SK-N-SH treated with all-trans-retinoic acid at 6 μM for 48 hours (cell line): ENCODE measurements around the gene SLITRK1.

Source experiments
- ISL1 ChIP-seq: fragments of 250-450 bp; sonication (Bioruptor Pico); IDR thresholded peaks from 2 replicates; pipeline ENCODE4 v2.1.2; 2022; ENCODE audit warnings: mild to moderate bottlenecking, moderate library complexity
- PATZ1 ChIP-seq: fragments of 250-450 bp; sonication (Bioruptor Pico); IDR thresholded peaks from 2 replicates; pipeline ENCODE4 v1.8.0; 2020; ENCODE audit warnings: mild to moderate bottlenecking, moderate library complexity, borderline replicate concordance
- POU6F1 ChIP-seq: fragments of 250-450 bp; sonication (Bioruptor Pico); IDR thresholded peaks from 2 replicates; pipeline ENCODE4 v1.8.0; 2021; ENCODE audit warnings: low read depth, mild to moderate bottlenecking, moderate library complexity, borderline replicate concordance
- ZFP30 ChIP-seq: fragments of 450-650 bp; formaldehyde crosslinking; IDR thresholded peaks from 2 replicates; pipeline ENCODE4 v1.5.0; 2022; ENCODE audit warnings: mild to moderate bottlenecking, moderate library complexity
- ZNF565 ChIP-seq: fragments of 450-650 bp; formaldehyde crosslinking; conservative IDR thresholded peaks from 2 replicates; pipeline ENCODE4 v1.5.0; 2020; ENCODE audit warnings: low read depth, mild to moderate bottlenecking, moderate library complexity

GRCh38 chr13:83883061-83883523 lies 818 bp upstream of the SLITRK1 start:
- no peak for TF ChIP-seq POU6F1 (CRISPR knock-in tag)
- TF ChIP-seq ZFP30: no peak
- TF ChIP-seq ISL1 (CRISPR knock-in tag): no peak
- no peak for TF ChIP-seq PATZ1 (CRISPR knock-in tag)
- no peak for TF ChIP-seq ZNF565 (CRISPR knock-in tag)
